MM.1S (cell line): ENCODE data around the gene ZIC5.

Experiments
- DNase-seq: peaks from one replicate; pipeline ENCODE4 v3.0.0-alpha.2; 2015
- H2AFZ ChIP-seq: fragments of 300-600 bp; sonication (generic); 2 replicates; pipeline ENCODE4 v1.6.0; 2016; ENCODE audit warnings: antibody characterized with exemption, low read length
- H3F3A ChIP-seq: fragments of 300-600 bp; sonication (generic); 2 replicates; pipeline ENCODE4 v1.6.1; 2016; ENCODE audit warnings: mild to moderate bottlenecking, antibody characterized with exemption, low read length, moderate library complexity, mixed read lengths; ENCODE audit not compliant: insufficient read depth
- H3K27ac ChIP-seq: fragments of 300-600 bp; sonication (generic); 2 replicates; pipeline ENCODE4 v1.5.1; 2016; ENCODE audit warnings: mild to moderate bottlenecking, low read length
- H3K27me3 ChIP-seq: fragments of 300-600 bp; sonication (generic); replicated peaks from 2 replicates; pipeline ENCODE4 v1.6.0; 2016; ENCODE audit warnings: low read length; ENCODE audit not compliant: insufficient read depth
- H3K36me3 ChIP-seq: fragments of 300-600 bp; sonication (generic); replicated peaks from 2 replicates; pipeline ENCODE4 v1.6.1; 2016; ENCODE audit warnings: mild to moderate bottlenecking, low read length, mixed read lengths; ENCODE audit not compliant: insufficient read depth
- H3K4me1 ChIP-seq: fragments of 300-600 bp; sonication (generic); 2 replicates; pipeline ENCODE4 v1.6.1; 2016; ENCODE audit warnings: low read length, mixed read lengths
- H3K4me2 ChIP-seq: fragments of 300-600 bp; sonication (generic); 2 replicates; pipeline ENCODE4 v1.6.0; 2016; ENCODE audit warnings: low read depth, low read length
- H3K4me3 ChIP-seq: fragments of 300-600 bp; sonication (generic); 2 replicates; pipeline ENCODE4 v1.5.1; 2016; ENCODE audit warnings: low read length, mixed read lengths
- H3K79me2 ChIP-seq: fragments of 300-600 bp; sonication (generic); 2 replicates; pipeline ENCODE4 v1.6.1; 2016; ENCODE audit warnings: mixed run types, low read length, mixed read lengths
- H3K9ac ChIP-seq: fragments of 300-600 bp; sonication (generic); 2 replicates; pipeline ENCODE4 v1.6.1; 2016; ENCODE audit warnings: low read length, mixed read lengths
- H3K9me2 ChIP-seq: fragments of 300-600 bp; sonication (generic); replicated peaks from 2 replicates; pipeline ENCODE4 v1.6.1; 2016; ENCODE audit warnings: mild to moderate bottlenecking, low read length, mixed read lengths; ENCODE audit not compliant: insufficient read depth
- H3K9me3 ChIP-seq: fragments of 300-600 bp; sonication (generic); replicated peaks from 2 replicates; pipeline ENCODE4 v1.6.1; 2016; ENCODE audit warnings: mild to moderate bottlenecking, low read length, mixed read lengths; ENCODE audit not compliant: insufficient read depth
- H4K20me1 ChIP-seq: fragments of 300-600 bp; sonication (generic); 2 replicates; pipeline ENCODE4 v1.6.1; 2016; ENCODE audit warnings: mild to moderate bottlenecking, low read length, moderate library complexity, mixed read lengths; ENCODE audit not compliant: insufficient read depth
- CTCF ChIP-seq: fragments of 300-600 bp; sonication (generic); IDR thresholded peaks from 2 replicates; pipeline ENCODE4 v1.5.1; 2016; ENCODE audit warnings: antibody characterized with exemption, low read length, mixed read lengths
- EZH2 ChIP-seq: fragments of 300-600 bp; sonication (generic); optimal IDR thresholded peaks from 2 replicates; pipeline ENCODE3; 2017; ENCODE audit warnings: low read depth, mild to moderate bottlenecking, antibody characterized with exemption, low read length, mixed read lengths
- EZH2phosphoT487 ChIP-seq: fragments of 300-600 bp; sonication (generic); IDR thresholded peaks from 2 replicates; pipeline ENCODE4 v1.6.1; 2018; ENCODE audit warnings: antibody characterized with exemption, low read length

ZIC5 gene

GRCh38 chr13:99923877-99924582 is 47.5 kb downstream of the ZIC5 start:
- Histone ChIP-seq H3K9me2 (no peaks in the 10 kb centered on the region), H3K27ac (no peak overlapping the region), H3F3A (no peaks in the 10 kb centered on the region), H4K20me1 (no peaks in the 10 kb centered on the region), H3K36me3 (no peaks in the 10 kb centered on the region), H3K4me3 (no peak overlapping the region), H3K4me1 (no peaks in the 10 kb centered on the region), H2AFZ (no peak overlapping the region), H3K27me3 (no peaks in the 10 kb centered on the region), H3K79me2 (no peaks in the 10 kb centered on the region), H3K4me2 (no peak overlapping the region), H3K9me3 (no peaks in the 10 kb centered on the region), H3K9ac (no peak overlapping the region)
- no peak for DNase-seq
- TF ChIP-seq EZH2: no peak
- TF ChIP-seq CTCF: no peak
- TF ChIP-seq EZH2phosphoT487: no peak

GRCh38 chr13:99922631-99923404 is 48.7 kb downstream of the ZIC5 start:
- Histone ChIP-seq H3K9ac (no peak overlapping the region), H3K9me3 (no peaks in the 10 kb centered on the region), H3K4me3 (no peak overlapping the region), H3K36me3 (no peaks in the 10 kb centered on the region), H3K4me2 (no peak overlapping the region), H4K20me1 (no peaks in the 10 kb centered on the region), H2AFZ (no peak overlapping the region), H3F3A (no peaks in the 10 kb centered on the region), H3K27ac (no peak overlapping the region), H3K9me2 (no peaks in the 10 kb centered on the region), H3K4me1 (no peaks in the 10 kb centered on the region), H3K79me2 (no peaks in the 10 kb centered on the region), H3K27me3 (no peaks in the 10 kb centered on the region)
- DNase-seq: no peak
- no peak for TF ChIP-seq EZH2

- Histone ChIP-seq H3K4me1 (no peaks in the 10 kb centered on the region), H3K9ac (no peak overlapping the region), H2AFZ (no peak overlapping the region), H3K4me2 (no peak overlapping the region), H4K20me1 (no peaks in the 10 kb centered on the region), H3K79me2 (no peaks in the 10 kb centered on the region), H3K27me3 (no peaks in the 10 kb centered on the region), H3K4me3 (no peak overlapping the region), H3K9me3 (no peaks in the 10 kb centered on the region), H3K27ac (no peak overlapping the region), H3K9me2 (no peaks in the 10 kb centered on the region), H3K36me3 (no peaks in the 10 kb centered on the region), H3F3A (no peaks in the 10 kb centered on the region)
- TF ChIP-seq EZH2: no peak
- TF ChIP-seq CTCF: no peak
- TF ChIP-seq EZH2phosphoT487: no peak
- DNase-seq: no peak
Measured at GRCh38 chr13:99919132-99919531, 52.4 kb downstream of the ZIC5 start.
